ENCODE measurements around the gene SRGAP2C.
"Not testable (repeated sequence)": the region's sequence is repeated elsewhere in the genome, so short reads cannot be mapped to it uniquely, and the experiment has no call there.

The SRGAP2C gene

GRCh38 chr1:121384754-121385153, 200.0 kb downstream of the SRGAP2C start:
- not testable (repeated sequence) for DNase-seq (ENCODE audit: low read depth in 2 of 2)

GRCh38 chr1:121385162-121385561, 200.4 kb downstream of the SRGAP2C start:
- not testable (repeated sequence) for DNase-seq (ENCODE audit: low read depth in 2 of 2)

GRCh38 chr1:121385563-121386288, 201.0 kb downstream of the SRGAP2C start:
- not testable (repeated sequence) for DNase-seq (ENCODE audit: low read depth in 2 of 2)

- not testable (repeated sequence) for DNase-seq (ENCODE audit: low read depth in 2 of 2)
Observed at GRCh38 chr1:121386319-121386948, 201.7 kb downstream of the SRGAP2C start.

GRCh38 chr1:121389895-121390560, 205.3 kb downstream of the SRGAP2C start:
- DNase-seq (ENCODE audit: low read depth in 2 of 2) = not testable (repeated sequence)

- not testable (repeated sequence) for DNase-seq (ENCODE audit: low read depth in 2 of 2)
Observed at GRCh38 chr1:121392130-121392529, 207.4 kb downstream of the SRGAP2C start.

GRCh38 chr1:121395718-121396201, 211.0 kb downstream of the SRGAP2C start:
- not testable (repeated sequence) for DNase-seq (ENCODE audit: low read depth in 2 of 2)

- DNase-seq (ENCODE audit: low read depth in 2 of 2) = not testable (repeated sequence)
Observed at GRCh38 chr1:121396335-121397081, 211.7 kb downstream of the SRGAP2C start.

GRCh38 chr1:121397101-121397500, 212.3 kb downstream of the SRGAP2C start:
- DNase-seq (ENCODE audit: low read depth in 2 of 2) = not testable (repeated sequence)

GRCh38 chr1:121399193-121399592, 214.4 kb downstream of the SRGAP2C start:
- DNase-seq (ENCODE audit: low read depth in 2 of 2) = not testable (repeated sequence)

- not testable (repeated sequence) for DNase-seq (ENCODE audit: low read depth in 2 of 2)
Observed at GRCh38 chr1:121400108-121400507, 215.3 kb downstream of the SRGAP2C start.

GRCh38 chr1:121400541-121401310, 216.0 kb downstream of the SRGAP2C start:
- DNase-seq (ENCODE audit: low read depth in 2 of 2) = not testable (repeated sequence)

GRCh38 chr1:121401375-121401955, 216.7 kb downstream of the SRGAP2C start:
- not testable (repeated sequence) for DNase-seq (ENCODE audit: low read depth in 2 of 2)

GRCh38 chr1:121403254-121403653, 218.5 kb downstream of the SRGAP2C start:
- DNase-seq (ENCODE audit: low read depth in 2 of 2) = not testable (repeated sequence)

GRCh38 chr1:121408354-121408753, 223.6 kb downstream of the SRGAP2C start:
- DNase-seq (ENCODE audit: low read depth in 2 of 2) = no peak

- DNase-seq (ENCODE audit: low read depth in 2 of 2) = no peak
Observed at GRCh38 chr1:121413821-121414220, 229.0 kb downstream of the SRGAP2C start.

- no peak for DNase-seq (ENCODE audit: low read depth in 2 of 2)
Observed at GRCh38 chr1:121414905-121415304, 230.1 kb downstream of the SRGAP2C start.

GRCh38 chr1:121417325-121417923, 232.6 kb downstream of the SRGAP2C start:
- DNase-seq (ENCODE audit: low read depth in 2 of 2) = no peak

- no peak for DNase-seq (ENCODE audit: low read depth in 2 of 2)
Observed at GRCh38 chr1:121418369-121419049, 233.7 kb downstream of the SRGAP2C start.

Measured in fibroblast of skin of left quadriceps (primary cell).